ENCODE data around the gene TNFSF8. TPM values are rescaled to one million over a fixed set of nuclear protein-coding genes. Genes with fewer than 3 reads are reported as not detected.

The TNFSF8 gene
- total and polyA plus RNA-seq, 4 experiments from 2014 or later: 43.2 to 108 (median 64.5) TPM

- DNase-seq: no peak
- ChIA-PET CTCF (ENCODE audit: partially characterized antibody) (interaction anchor here (0.7 kb wide), 1 partner anchor 33 kb away, joined by 3 read pairs; no protein-coding TSS in a partner anchor), POLR2A (ENCODE audit: partially characterized antibody) (interaction anchor here (0.9 to 1.7 kb wide), 2 partner anchors 15 to 44 kb away, joined by 4 read pairs; no protein-coding TSS in a partner anchor)
- no peak overlapping the region for H3K27ac Mint-ChIP-seq
- H3K4me1 ChIP-seq (ENCODE audit: insufficient read depth, low read length): no peaks in the 10 kb centered on the region
- H3K4me3 ChIP-seq (ENCODE audit: low read length in 2 of 2): no peak overlapping the region
- no peaks in the 10 kb centered on the region for H3K36me3 Mint-ChIP-seq
- no peak overlapping the region for H3K27ac ChIP-seq (ENCODE audit: low read depth, low read length)
- no peaks in the 10 kb centered on the region for H3K36me3 ChIP-seq (ENCODE audit: insufficient read depth, low read length)
- no peaks in the 10 kb centered on the region for H3K27me3 ChIP-seq (ENCODE audit: insufficient read depth, low read length)
- H3K9me3 Mint-ChIP-seq: peaks cover 0 to 4% (median under 1%) of the 10 kb centered on the region in 8 donors
- H3K4me1 Mint-ChIP-seq: peaks cover 0 to 10% (median 9%) of the 10 kb centered on the region in 4 donors
- no peak overlapping the region for H3K4me3 Mint-ChIP-seq
- intact Hi-C loops (cut with micrococcal nuclease): no loop called here
- no peaks in the 10 kb centered on the region for H3K27me3 Mint-ChIP-seq
- no peaks in the 10 kb centered on the region for H3K9me3 ChIP-seq (ENCODE audit: control insufficient read depth in 1 of 2, low read length in 2 of 2)
These were observed 75.5 kb downstream of the TNFSF8 start for GRCh38 chr9:114854736-114855355.

- Histone ChIP-seq H3K36me3 (ENCODE audit: insufficient read depth, low read length) (no peaks in the 10 kb centered on the region), H3K27ac (ENCODE audit: low read depth, low read length) (no peak overlapping the region), H3K4me3 (ENCODE audit: low read length in 2 of 2) (no peak overlapping the region), H3K4me1 (ENCODE audit: insufficient read depth, low read length) (no peaks in the 10 kb centered on the region), H3K9me3 (ENCODE audit: control insufficient read depth in 1 of 2, low read length in 2 of 2) (no peaks in the 10 kb centered on the region), H3K27me3 (ENCODE audit: insufficient read depth, low read length) (no peaks in the 10 kb centered on the region)
- no peaks in the 10 kb centered on the region for H3K27me3 Mint-ChIP-seq
- intact Hi-C loops (cut with micrococcal nuclease): no loop called here
- no peak overlapping the region for H3K27ac Mint-ChIP-seq
- no peak for DNase-seq
- H3K36me3 Mint-ChIP-seq: no peaks in the 10 kb centered on the region
- peaks cover 0 to 10% (median 9%) of the 10 kb centered on the region in 4 donors for H3K4me1 Mint-ChIP-seq
- peaks cover 0 to 4% (median under 1%) of the 10 kb centered on the region in 8 donors for H3K9me3 Mint-ChIP-seq
- H3K4me3 Mint-ChIP-seq: no peak overlapping the region
- POLR2A ChIA-PET (ENCODE audit: partially characterized antibody): interaction anchor here (1.3 kb wide), 1 partner anchor 48 kb away, joined by 4 read pairs; no protein-coding TSS in a partner anchor
- CTCF ChIA-PET (ENCODE audit: partially characterized antibody): interaction anchor here (1.6 kb wide), 1 partner anchor 46 kb away, joined by 3 read pairs; no protein-coding TSS in a partner anchor
These were observed 77.1 kb downstream of the TNFSF8 start for GRCh38 chr9:114853071-114853855.

DNA sequence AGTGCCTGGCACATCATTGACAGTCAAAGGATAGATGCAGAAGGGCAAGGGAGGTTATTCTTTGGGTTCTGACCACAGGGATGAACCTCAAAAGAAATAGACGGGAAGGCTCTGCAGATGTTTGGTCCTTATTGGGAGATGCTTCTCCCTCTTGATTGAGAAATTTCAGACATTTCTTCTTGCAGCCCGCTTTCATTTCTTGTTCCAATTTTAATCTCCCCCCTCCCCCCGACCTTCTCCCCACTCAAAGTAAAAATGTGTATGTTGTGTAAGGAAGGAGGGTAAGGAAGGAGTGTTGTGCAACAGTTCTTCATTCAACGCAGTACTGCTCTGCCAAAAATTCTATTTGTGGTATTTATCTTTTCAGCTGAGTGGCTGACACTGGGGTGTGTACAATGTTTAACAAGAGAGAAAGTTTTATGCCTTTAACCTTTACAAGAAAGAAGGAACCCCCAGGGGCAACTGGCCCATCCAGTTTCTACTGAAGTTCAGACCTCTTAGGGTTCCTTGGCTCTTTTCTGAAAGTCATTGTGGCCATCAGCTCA lies 78.3 kb downstream of the TNFSF8 start:
- no peak overlapping the region for H3K4me3 ChIP-seq (ENCODE audit: low read length in 2 of 2)
- H3K4me3 Mint-ChIP-seq: no peak overlapping the region
- no peaks in the 10 kb centered on the region for H3K9me3 ChIP-seq (ENCODE audit: control insufficient read depth in 1 of 2, low read length in 2 of 2)
- H3K27ac ChIP-seq (ENCODE audit: low read depth, low read length): no peak overlapping the region
- no peaks in the 10 kb centered on the region for H3K36me3 Mint-ChIP-seq
- ChIA-PET POLR2A (ENCODE audit: partially characterized antibody) (no interaction called here), CTCF (ENCODE audit: partially characterized antibody) (interaction anchor here (1.6 kb wide), 1 partner anchor 47 kb away, joined by 3 read pairs; no protein-coding TSS in a partner anchor)
- DNase-seq: no peak
- no peaks in the 10 kb centered on the region for H3K27me3 ChIP-seq (ENCODE audit: insufficient read depth, low read length)
- peaks cover 0 to 15% (median 10%) of the 10 kb centered on the region in 4 donors for H3K4me1 Mint-ChIP-seq
- H3K27me3 Mint-ChIP-seq: no peaks in the 10 kb centered on the region
- H3K36me3 ChIP-seq (ENCODE audit: insufficient read depth, low read length): no peaks in the 10 kb centered on the region
- no peak overlapping the region for H3K27ac Mint-ChIP-seq
- H3K9me3 Mint-ChIP-seq: peaks cover 0 to 3% (median 0%) of the 10 kb centered on the region in 8 donors
- intact Hi-C loops (cut with micrococcal nuclease): no loop called here
- no peaks in the 10 kb centered on the region for H3K4me1 ChIP-seq (ENCODE audit: insufficient read depth, low read length)

DNA sequence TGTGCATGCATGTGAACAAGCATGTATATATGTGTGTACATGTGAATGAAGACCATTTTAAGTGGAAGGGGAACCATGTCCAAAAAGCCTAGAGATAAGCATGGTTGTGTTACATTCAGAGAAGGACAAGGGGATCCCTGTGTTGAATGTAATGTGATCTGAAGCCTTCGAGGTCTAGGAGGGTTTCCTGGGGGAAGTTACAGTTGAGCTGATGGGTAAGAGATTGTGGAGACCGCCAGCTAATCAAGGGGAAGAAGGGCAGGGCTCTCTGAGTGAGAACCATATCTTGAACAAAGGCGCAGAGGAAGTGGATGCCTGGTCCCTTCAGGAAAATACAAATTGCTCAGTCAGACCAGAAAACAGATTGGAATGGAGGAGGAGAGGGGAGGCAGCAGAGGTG lies 79.1 kb downstream of the TNFSF8 start:
- Mint-ChIP-seq H3K27me3 (no peaks in the 10 kb centered on the region), H3K36me3 (no peaks in the 10 kb centered on the region), H3K9me3 (peaks cover 0 to 3% (median 0%) of the 10 kb centered on the region in 8 donors), H3K4me1 (peaks cover 0 to 15% (median 10%) of the 10 kb centered on the region in 4 donors), H3K4me3 (no peak overlapping the region), H3K27ac (no peak overlapping the region)
- no peaks in the 10 kb centered on the region for H3K4me1 ChIP-seq (ENCODE audit: insufficient read depth, low read length)
- no peaks in the 10 kb centered on the region for H3K36me3 ChIP-seq (ENCODE audit: insufficient read depth, low read length)
- H3K4me3 ChIP-seq (ENCODE audit: low read length in 2 of 2): no peak overlapping the region
- H3K27me3 ChIP-seq (ENCODE audit: insufficient read depth, low read length): no peaks in the 10 kb centered on the region
- POLR2A ChIA-PET (ENCODE audit: partially characterized antibody): no interaction called here
- H3K27ac ChIP-seq (ENCODE audit: low read depth, low read length): no peak overlapping the region
- CTCF ChIA-PET (ENCODE audit: partially characterized antibody): interaction anchor here (1.6 kb wide), 1 partner anchor 48 kb away, joined by 3 read pairs; no protein-coding TSS in a partner anchor
- no peak for DNase-seq
- intact Hi-C loops (cut with micrococcal nuclease): no loop called here
- H3K9me3 ChIP-seq (ENCODE audit: control insufficient read depth in 1 of 2, low read length in 2 of 2): no peaks in the 10 kb centered on the region

Other genes starting within 250 kb of the TNFSF8 start
- not detected for gene TEX48, start 248.4 kb downstream of the TNFSF8 start, total RNA-seq
- gene TEX48, start 248.4 kb downstream of the TNFSF8 start, polyA plus RNA-seq: under 1 TPM in 1 of 2 donors, not detected in 1; 0.33 TPM
- gene TNFSF15, start 124.6 kb downstream of the TNFSF8 start, total RNA-seq: under 1 TPM; 0.06 to 0.11 TPM
- not detected for gene TNFSF15, start 124.6 kb downstream of the TNFSF8 start, polyA plus RNA-seq
- gene TNC, start 187.6 kb upstream of the TNFSF8 start, total RNA-seq: not detected
- not detected for gene TNC, start 187.6 kb upstream of the TNFSF8 start, polyA plus RNA-seq

Data from CD4-positive, alpha-beta memory T cell (primary cell).